IPS-20b (cell line): Measurements from ENCODE around the gene GABRG3.

Source experiments
- H3K27ac ChIP-seq: one replicate; pipeline ENCODE4 v1.5.1; 2013; ENCODE audit warnings: low read length
- H3K27me3 ChIP-seq: 2 replicates; pipeline ENCODE4 v1.6.1; 2013; ENCODE audit warnings: mild to moderate bottlenecking, low read length, inconsistent platforms; ENCODE audit not compliant: insufficient read depth
- H3K36me3 ChIP-seq: 2 replicates; pipeline ENCODE4 v1.6.1; 2013; ENCODE audit warnings: low read depth, mild to moderate bottlenecking, inconsistent platforms, low read length, moderate library complexity; ENCODE audit not compliant: insufficient read depth
- H3K4me1 ChIP-seq: 2 replicates; pipeline ENCODE4 v1.6.1; 2013; ENCODE audit warnings: mild to moderate bottlenecking, control low read depth, inconsistent platforms, low read length, moderate library complexity; ENCODE audit not compliant: insufficient read depth
- H3K4me3 ChIP-seq: 2 replicates; pipeline ENCODE4 v1.5.1; 2013; ENCODE audit warnings: mild to moderate bottlenecking, low read length, inconsistent platforms
- H3K9ac ChIP-seq: 2 replicates; pipeline ENCODE4 v1.6.1; 2013; ENCODE audit warnings: low read depth, mild to moderate bottlenecking, inconsistent platforms, low read length, moderate library complexity
- H3K9me3 ChIP-seq: 2 replicates; pipeline ENCODE4 v1.6.1; 2013; ENCODE audit warnings: mild to moderate bottlenecking, low read depth, low read length, inconsistent platforms; ENCODE audit not compliant: insufficient read depth

The GABRG3 gene

GRCh38 chr15:27196691-27197090 lies 225.7 kb downstream of the GABRG3 start:
- peaks cover 7% of the 10 kb centered on the region for H3K9me3 ChIP-seq
- no peaks in the 10 kb centered on the region for H3K27me3 ChIP-seq
- H3K4me3 ChIP-seq: no peak overlapping the region
- H3K36me3 ChIP-seq: no peaks in the 10 kb centered on the region
- H3K9ac ChIP-seq: no peak overlapping the region
- H3K27ac ChIP-seq: no peak overlapping the region
- H3K4me1 ChIP-seq: no peaks in the 10 kb centered on the region; the same call in 1 of the 2 replicates

GRCh38 chr15:27201425-27201824 lies 230.4 kb downstream of the GABRG3 start:
- H3K36me3 ChIP-seq: no peaks in the 10 kb centered on the region
- no peaks in the 10 kb centered on the region for H3K9me3 ChIP-seq
- H3K9ac ChIP-seq: no peak overlapping the region
- no peaks in the 10 kb centered on the region; the same call in 1 of the 2 replicates for H3K4me1 ChIP-seq
- no peak overlapping the region for H3K4me3 ChIP-seq
- no peaks in the 10 kb centered on the region for H3K27me3 ChIP-seq
- no peak overlapping the region for H3K27ac ChIP-seq

- H3K9me3 ChIP-seq: no peaks in the 10 kb centered on the region
- no peaks in the 10 kb centered on the region for H3K36me3 ChIP-seq
- H3K27ac ChIP-seq: no peak overlapping the region
- H3K9ac ChIP-seq: no peak overlapping the region
- no peaks in the 10 kb centered on the region for H3K4me1 ChIP-seq
- H3K4me3 ChIP-seq: no peak overlapping the region
- H3K27me3 ChIP-seq: no peaks in the 10 kb centered on the region
Measured at GRCh38 chr15:27210176-27210575, 239.2 kb downstream of the GABRG3 start.

GRCh38 chr15:27214032-27214431 lies 243.1 kb downstream of the GABRG3 start:
- Histone ChIP-seq H3K9ac (no peak overlapping the region), H3K4me3 (no peak overlapping the region), H3K27ac (no peak overlapping the region), H3K9me3 (no peaks in the 10 kb centered on the region), H3K27me3 (no peaks in the 10 kb centered on the region), H3K36me3 (no peaks in the 10 kb centered on the region), H3K4me1 (no peaks in the 10 kb centered on the region)

GRCh38 chr15:27214961-27215360 lies 244.0 kb downstream of the GABRG3 start:
- Histone ChIP-seq H3K9me3 (no peaks in the 10 kb centered on the region), H3K36me3 (no peaks in the 10 kb centered on the region), H3K4me3 (no peak overlapping the region), H3K9ac (no peak overlapping the region), H3K4me1 (no peaks in the 10 kb centered on the region), H3K27ac (no peak overlapping the region), H3K27me3 (no peaks in the 10 kb centered on the region)

GRCh38 chr15:27218426-27218825 lies 247.4 kb downstream of the GABRG3 start:
- H3K27me3 ChIP-seq: no peaks in the 10 kb centered on the region
- H3K9me3 ChIP-seq: no peaks in the 10 kb centered on the region
- H3K9ac ChIP-seq: no peak overlapping the region
- H3K27ac ChIP-seq: no peak overlapping the region
- no peak overlapping the region for H3K4me3 ChIP-seq
- H3K36me3 ChIP-seq: no peaks in the 10 kb centered on the region
- H3K4me1 ChIP-seq: no peaks in the 10 kb centered on the region

GRCh38 chr15:27219636-27220035 lies 248.7 kb downstream of the GABRG3 start:
- Histone ChIP-seq H3K27ac (no peak overlapping the region), H3K9ac (no peak overlapping the region), H3K27me3 (no peaks in the 10 kb centered on the region), H3K9me3 (no peaks in the 10 kb centered on the region), H3K4me1 (no peaks in the 10 kb centered on the region), H3K36me3 (no peaks in the 10 kb centered on the region), H3K4me3 (no peak overlapping the region)

- Histone ChIP-seq H3K4me1 (no peaks in the 10 kb centered on the region), H3K27ac (no peak overlapping the region), H3K9me3 (no peaks in the 10 kb centered on the region), H3K36me3 (no peaks in the 10 kb centered on the region), H3K4me3 (no peak overlapping the region), H3K9ac (no peak overlapping the region), H3K27me3 (no peaks in the 10 kb centered on the region)
Measured at GRCh38 chr15:27220199-27220598, 249.2 kb downstream of the GABRG3 start.

- no peaks in the 10 kb centered on the region for H3K27me3 ChIP-seq
- no peaks in the 10 kb centered on the region for H3K4me1 ChIP-seq
- no peak overlapping the region for H3K27ac ChIP-seq
Measured at GRCh38 chr15:27222479-27222878, 251.5 kb downstream of the GABRG3 start.

GRCh38 chr15:27223179-27223578 lies 252.2 kb downstream of the GABRG3 start:
- Histone ChIP-seq H3K9me3 (no peaks in the 10 kb centered on the region), H3K4me3 (no peak overlapping the region), H3K27ac (no peak overlapping the region), H3K27me3 (no peaks in the 10 kb centered on the region), H3K9ac (no peak overlapping the region), H3K36me3 (no peaks in the 10 kb centered on the region), H3K4me1 (no peaks in the 10 kb centered on the region)

More at GRCh38 chr15:27222479-27222878, 251.5 kb downstream of the GABRG3 start:
- no peaks in the 10 kb centered on the region for H3K36me3 ChIP-seq
- no peak overlapping the region for H3K4me3 ChIP-seq
- H3K9ac ChIP-seq: no peak overlapping the region
- no peaks in the 10 kb centered on the region for H3K9me3 ChIP-seq

GRCh38 chr15:27231811-27232210 lies 260.8 kb downstream of the GABRG3 start:
- Histone ChIP-seq H3K4me3 (no peak overlapping the region), H3K9ac (no peak overlapping the region), H3K4me1 (no peaks in the 10 kb centered on the region), H3K27me3 (no peaks in the 10 kb centered on the region), H3K9me3 (no peaks in the 10 kb centered on the region), H3K27ac (no peak overlapping the region), H3K36me3 (no peaks in the 10 kb centered on the region)

GRCh38 chr15:27232876-27233275 lies 261.9 kb downstream of the GABRG3 start:
- H3K27me3 ChIP-seq: no peaks in the 10 kb centered on the region
- H3K9me3 ChIP-seq: no peaks in the 10 kb centered on the region
- no peaks in the 10 kb centered on the region for H3K4me1 ChIP-seq
- no peaks in the 10 kb centered on the region for H3K36me3 ChIP-seq
- H3K27ac ChIP-seq: no peak overlapping the region
- no peak overlapping the region for H3K4me3 ChIP-seq
- no peak overlapping the region for H3K9ac ChIP-seq

- no peak overlapping the region for H3K27ac ChIP-seq
- H3K36me3 ChIP-seq: no peaks in the 10 kb centered on the region
- H3K4me3 ChIP-seq: no peak overlapping the region
- no peak overlapping the region for H3K9ac ChIP-seq
- H3K9me3 ChIP-seq: no peaks in the 10 kb centered on the region
- H3K27me3 ChIP-seq: no peaks in the 10 kb centered on the region
- no peaks in the 10 kb centered on the region for H3K4me1 ChIP-seq
Measured at GRCh38 chr15:27234593-27234992, 263.6 kb downstream of the GABRG3 start.
